NCI-H2196 treated with DMSO at 0.1 percent for 48 hours (cell line): ENCODE results near the gene OXA1L.
"Not testable (repeated sequence)": the region's sequence is repeated elsewhere in the genome, so short reads cannot be mapped to it uniquely, and the experiment has no call there.

Source experiments
- DNase-seq: peaks from one replicate; lab custom pipeline; 2025; ENCODE audit not compliant: unreplicated experiment; lab: John Stamatoyannopoulos, UW

The OXA1L gene

DNA sequence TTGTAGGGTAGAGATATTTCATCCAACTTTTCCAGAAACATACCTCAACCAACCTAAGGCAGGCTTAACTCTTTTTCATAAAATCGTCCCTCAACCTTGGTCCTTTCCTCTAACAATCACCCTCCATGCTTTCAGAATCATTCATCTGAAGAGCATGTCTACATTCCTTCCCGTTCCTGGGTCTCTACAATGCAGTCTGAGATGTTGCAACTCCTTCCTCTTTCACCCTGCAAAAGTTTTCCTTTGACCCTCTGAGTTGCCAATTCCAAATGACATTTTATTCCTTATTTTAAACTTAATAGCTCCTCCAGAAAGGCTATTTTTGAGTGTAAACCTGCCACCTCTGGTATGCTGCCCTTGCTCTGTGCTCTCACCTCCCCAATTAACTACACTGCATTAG is 32.0 kb downstream of the OXA1L start:
- no peak for DNase-seq

DNA sequence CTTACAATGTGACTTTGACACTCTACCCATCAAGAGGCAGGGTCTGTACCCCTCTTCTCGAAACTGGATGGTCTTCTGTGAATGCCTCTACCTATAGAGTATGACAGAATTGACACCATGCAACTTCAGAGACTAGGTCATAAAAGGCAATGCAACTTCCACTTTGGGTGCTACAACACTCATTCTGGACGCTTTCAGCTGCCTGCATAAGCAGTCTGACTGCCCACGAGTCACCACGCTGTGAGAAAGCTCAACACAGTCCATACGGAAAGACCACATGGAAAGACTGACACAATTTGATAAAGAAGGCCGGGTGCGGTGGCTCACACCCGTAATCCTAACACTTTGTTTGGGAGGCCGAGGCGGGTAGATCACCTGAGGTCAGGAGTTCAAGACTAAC is 33.9 kb downstream of the OXA1L start:
- no peak for DNase-seq

GRCh38 chr14:22801716-22802115 is 35.2 kb downstream of the OXA1L start:
- DNase-seq: no peak

- DNase-seq: no peak
Observed at GRCh38 chr14:22802860-22803686, 36.6 kb downstream of the OXA1L start.

- no peak for DNase-seq
Observed at GRCh38 chr14:22803687-22803974, 37.1 kb downstream of the OXA1L start.

DNA sequence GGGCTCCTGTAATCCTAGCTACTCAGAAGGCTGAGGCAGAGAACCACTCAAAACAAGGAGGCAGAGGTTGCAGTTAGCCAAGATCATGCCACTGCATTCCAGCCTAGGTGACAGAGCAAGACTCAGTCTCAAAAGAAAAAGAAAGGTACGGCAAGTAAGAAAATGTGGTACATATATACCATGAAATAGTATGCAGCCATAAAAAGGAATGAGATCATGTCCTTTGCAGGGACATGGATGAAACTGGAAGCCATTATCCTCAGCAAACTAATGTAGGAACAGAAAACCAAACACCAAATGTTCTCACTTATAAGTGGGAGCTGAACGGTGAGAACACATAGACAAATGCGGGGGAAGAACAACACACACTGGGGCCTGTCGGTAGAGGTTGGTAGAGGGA is 38.7 kb downstream of the OXA1L start:
- DNase-seq: not testable (repeated sequence)

GRCh38 chr14:22807432-22808087 is 41.1 kb downstream of the OXA1L start:
- no peak for DNase-seq

DNA sequence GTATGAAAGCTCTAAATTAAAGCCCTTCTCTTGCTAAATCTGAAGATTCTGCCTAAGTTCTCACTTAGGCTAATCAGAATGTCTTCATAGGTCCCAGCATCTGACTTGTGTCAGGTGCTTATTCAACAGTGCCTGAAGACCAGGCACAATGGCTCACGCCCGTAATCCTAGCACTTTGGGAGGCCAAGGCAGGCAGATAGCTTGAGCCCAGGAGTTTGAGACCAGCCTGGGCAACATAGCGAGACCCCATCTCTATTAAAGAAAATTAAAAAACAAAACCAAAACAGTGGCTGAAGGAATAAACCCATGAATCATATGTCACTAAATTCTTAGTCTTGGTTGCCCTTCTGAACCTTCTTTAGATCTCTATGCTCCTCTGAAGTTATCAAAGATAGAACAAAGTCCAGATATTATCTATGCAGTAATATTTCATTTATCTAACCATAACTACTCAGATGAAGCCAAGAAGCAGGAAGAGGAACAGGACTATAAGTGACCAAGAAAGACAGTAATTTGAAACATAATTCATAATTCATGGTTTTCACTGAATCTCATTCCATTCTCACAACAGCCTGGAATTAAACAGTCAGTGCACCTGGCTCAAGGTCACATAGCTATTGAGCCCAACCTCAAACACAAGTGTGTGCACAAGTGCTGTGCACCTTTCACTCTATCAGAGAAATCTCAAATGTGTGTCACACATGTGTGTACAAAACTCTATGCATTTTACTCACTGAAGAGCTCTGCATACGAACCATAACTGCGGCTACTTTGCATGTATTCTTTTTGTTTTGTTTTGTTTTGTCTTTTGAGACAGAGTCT is 42.1 kb downstream of the OXA1L start:
- no peak for DNase-seq

GRCh38 chr14:22811722-22812121 is 45.2 kb downstream of the OXA1L start:
- no peak for DNase-seq

DNA sequence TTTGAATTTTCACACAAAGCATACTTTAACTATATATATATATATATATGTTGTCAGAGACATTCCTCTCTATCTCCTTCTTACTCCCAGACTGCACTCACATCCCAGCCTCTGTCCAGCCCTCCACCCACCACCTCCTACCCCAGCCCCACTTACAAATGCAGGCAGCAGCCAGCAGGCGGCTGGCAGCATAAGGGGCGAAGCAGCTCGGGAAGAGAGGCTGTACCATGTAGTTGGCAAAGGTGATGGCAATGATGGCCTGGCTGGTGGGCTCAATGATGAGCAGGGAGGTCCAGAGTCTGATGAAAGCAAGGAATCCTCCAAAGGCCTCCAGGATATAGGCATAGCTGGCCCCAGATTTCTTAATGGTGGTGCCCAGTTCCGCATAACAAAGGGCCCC is 46.3 kb downstream of the OXA1L start:
- no peak for DNase-seq

GRCh38 chr14:22813145-22813544 is 46.7 kb downstream of the OXA1L start:
- DNase-seq: no peak

GRCh38 chr14:22814373-22814772 is 47.9 kb downstream of the OXA1L start:
- DNase-seq: no peak

- DNase-seq: no peak
Observed at GRCh38 chr14:22814941-22815713, 48.6 kb downstream of the OXA1L start, which contains the start of gene SLC7A7. SLC7A7 (minus strand) TSS chr14:22815435; CDS start chr14:22813398, 2,037 bp downstream.

- no peak for DNase-seq
Observed at GRCh38 chr14:22819151-22819988, 52.9 kb downstream of the OXA1L start.

DNA sequence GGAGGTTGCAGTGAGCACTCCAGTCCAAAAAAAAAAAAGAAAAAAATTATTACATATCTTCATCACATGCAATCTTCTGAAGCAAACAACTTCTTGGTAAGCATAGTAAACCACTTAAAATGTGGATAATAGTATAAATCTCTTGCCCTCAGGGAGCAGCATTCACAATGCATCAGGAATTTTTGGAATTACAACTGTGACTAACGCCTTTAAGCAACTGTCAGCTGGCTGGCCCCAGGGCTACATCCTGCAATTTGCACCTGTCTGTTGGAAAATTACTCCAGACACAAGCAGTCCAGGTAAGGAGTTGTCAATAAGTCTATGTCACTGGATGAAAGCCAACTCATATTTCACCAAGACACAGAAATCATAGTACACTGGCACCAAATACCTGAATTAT is 54.2 kb downstream of the OXA1L start:
- no peak for DNase-seq

DNA sequence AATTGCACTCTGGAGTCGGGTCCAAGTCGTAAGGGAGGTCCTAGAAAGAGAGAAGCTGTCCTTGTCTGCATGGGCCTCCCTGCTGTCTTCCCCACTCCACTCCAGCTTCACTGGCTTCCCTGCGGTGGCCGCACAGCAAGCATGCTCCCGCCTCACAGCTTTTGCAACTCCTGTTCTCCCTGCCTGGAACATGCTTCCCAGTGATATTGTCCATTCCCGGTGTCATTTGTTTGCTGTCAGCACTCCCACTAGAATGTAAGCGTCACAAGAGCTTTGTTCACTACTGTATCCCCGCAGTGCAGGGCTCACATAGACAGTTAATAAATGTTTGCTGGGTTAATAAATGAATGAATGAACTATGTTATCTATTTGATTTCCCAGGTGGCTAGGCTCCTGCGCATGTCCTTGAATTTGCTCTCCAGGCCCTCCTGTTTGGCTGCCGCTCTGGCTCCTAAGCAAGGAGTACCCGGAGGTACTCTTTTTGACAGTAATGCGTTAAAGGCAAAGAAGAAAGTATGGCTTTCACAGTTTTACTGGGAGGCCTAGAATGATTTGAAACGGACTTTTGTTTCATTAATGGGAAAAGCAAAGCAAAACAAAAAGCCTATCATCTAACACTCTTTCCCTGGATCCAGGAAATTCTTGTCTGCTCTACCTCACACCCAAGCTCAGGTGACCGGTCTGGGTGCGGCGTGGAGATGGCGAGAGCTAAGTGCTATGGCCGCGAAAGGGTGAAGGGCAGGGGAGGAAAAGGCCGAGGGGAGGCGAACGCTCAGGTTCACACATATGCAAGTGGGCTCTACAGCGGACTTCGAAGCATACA is 54.9 kb downstream of the OXA1L start:
- DNase-seq: no peak

DNA sequence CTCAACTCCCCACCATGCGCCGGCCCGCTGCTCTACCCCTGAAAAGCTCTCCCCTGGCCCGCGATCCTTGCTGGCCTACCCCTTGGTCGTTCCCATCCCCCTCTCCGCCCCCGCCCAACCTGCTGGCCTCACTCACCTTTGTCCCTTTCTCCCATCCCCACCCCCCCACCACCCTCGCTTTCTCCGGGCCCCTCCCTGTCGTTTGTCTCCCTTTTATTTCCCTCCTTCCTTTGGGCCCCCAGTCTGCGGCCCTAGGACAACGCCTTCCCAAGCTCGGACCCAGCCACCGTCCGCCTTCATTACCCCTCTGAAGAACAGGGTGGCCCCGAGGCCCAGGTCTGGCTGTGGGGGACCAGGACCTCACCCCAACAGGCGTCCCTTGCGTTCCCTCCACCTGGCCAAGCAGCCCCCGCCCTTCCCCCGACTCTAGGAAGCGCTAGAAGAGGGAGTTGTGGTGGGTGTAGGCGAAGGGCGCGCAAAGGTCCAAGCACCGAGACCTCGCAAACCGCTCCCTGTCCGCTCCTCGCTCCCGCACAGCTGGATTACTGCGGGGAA is 55.6 kb downstream of the OXA1L start:
- no peak for DNase-seq
